Kidney (tissue), 14 donors: ENCODE measurements around the gene C8G. TPM values are rescaled to one million over a fixed set of nuclear protein-coding genes. Genes with fewer than 3 reads are reported as not detected.

Experiments used
- DNase-seq, 5 donors: peaks; one replicate each; pipeline ENCODE4 v3.0.0-alpha.2; 2013 to 2020
- FAIRE-seq: peaks from 2 replicates; lab custom pipeline; 2012; peaks lifted over from hg19 to GRCh38; lab: Jason Lieb, UNC
- H3K27ac ChIP-seq, 2 donors: one replicate each; pipeline ENCODE4 v1.7.0; 2013; ENCODE audit warnings: low read depth in 2 of 2, low read length in 2 of 2, inconsistent platforms in 1 of 2
- H3K27me3 ChIP-seq: one replicate; pipeline ENCODE4 v1.7.1; 2013; ENCODE audit warnings: low read length, inconsistent platforms; ENCODE audit not compliant: control insufficient read depth, insufficient read depth
- H3K36me3 ChIP-seq, 3 donors: one replicate each; pipeline versions ENCODE4 v1.7.0 to v1.7.1; 2013; ENCODE audit warnings: low read length in 3 of 3, control low read depth in 1 of 3, inconsistent platforms in 1 of 3; ENCODE audit not compliant: insufficient read depth in 3 of 3, control insufficient read depth in 2 of 3
- H3K4me1 ChIP-seq, 3 donors: one replicate each; pipeline versions ENCODE4 v1.7.0 to v1.7.1; 2013; ENCODE audit warnings: low read length in 3 of 3, inconsistent platforms in 1 of 3, low read depth in 1 of 3; ENCODE audit not compliant: control insufficient read depth in 2 of 3, insufficient read depth in 2 of 3
- H3K4me3 ChIP-seq, 3 donors: one replicate each; pipeline versions ENCODE4 v1.7.0 to v1.8.1; 2013; ENCODE audit warnings: low read length in 3 of 3, control low read depth in 1 of 3, inconsistent platforms in 1 of 3
- H3K9ac ChIP-seq, 3 donors: one replicate each; pipeline versions ENCODE4 v1.7.0 to v1.7.1; 2013; ENCODE audit warnings: low read length in 3 of 3, control low read depth in 1 of 3, inconsistent platforms in 1 of 3
- H3K9me3 ChIP-seq, 3 donors: one replicate each; pipeline versions ENCODE4 v1.7.0 to v1.7.1; 2013; ENCODE audit warnings: low read length in 3 of 3, control low read depth in 1 of 3, inconsistent platforms in 1 of 3; ENCODE audit not compliant: control insufficient read depth in 2 of 3, insufficient read depth in 1 of 3
- intact Hi-C: fragments of 100-400 bp; cut with DNase I; formaldehyde crosslinking; loops from one replicate; pipeline ENCODE4 v1.11.1; 2022
- polyA plus RNA-seq: library from polyadenylated mRNA; stranded (reverse); fragments of 350-450 nt; fragmentation: Illumina TruSeq; extraction: RNeasy Lipid Tissue Mini Kit (QIAGEN cat#74804); gene quantifications from one replicate; pipeline ENCODE4 v1.2.3, GENCODE V29; 2014; ENCODE audit warnings: low read depth, low replicate concordance; ENCODE audit not compliant: insufficient read depth
- total RNA-seq: library from RNA; stranded (reverse); fragmentation: NEBNext Ultra II Directional; extraction: Animal tissue kit (Norgen Biotek cat#: 25700); gene quantifications from one replicate; pipeline ENCODE4 v1.2.1, GENCODE V29; 2021
- TF ChIP-seq, protein P1 (sequence below): IDR thresholded peaks from 3 replicates; pipeline ENCODE4 v1.5.1; 2012; ENCODE audit warnings: mild to moderate bottlenecking, moderate library complexity, borderline replicate concordance; ENCODE audit not compliant: insufficient read depth; ENCODE audit errors: extremely low read depth
- donor health status: control.
- donor health status: control.
- donor health status: control.
- donor health status: control.
- donor health status: control.
- donor health status: DM: yes; HTN: yes; CAD: no.
- donor health status: Normal renal cell carcinoma (clear cell type).

Gene C8G
- total and polyA plus RNA-seq, 2 donors from 2014 or later: 1.9 to 2.1 TPM

DNA sequence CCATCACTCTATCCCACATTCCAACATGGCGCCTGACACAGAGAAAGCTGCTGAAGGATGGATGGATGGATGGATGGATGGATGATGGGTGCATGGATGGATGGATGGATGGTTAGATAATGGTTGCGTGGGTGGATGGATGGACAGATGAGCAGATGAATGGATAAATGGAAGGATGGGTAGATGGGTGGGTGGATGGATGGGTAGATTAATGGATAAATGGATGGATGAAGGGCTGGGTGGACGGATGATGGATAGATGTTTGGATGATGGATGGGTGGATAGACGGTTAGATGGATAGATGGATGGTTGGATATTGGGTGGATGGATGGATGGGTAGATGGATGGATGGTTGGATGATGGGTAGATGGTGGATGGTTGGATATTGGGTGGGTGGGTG is 11.6 kb downstream of the C8G start:
- DNase-seq: no peak
- Histone ChIP-seq H3K4me3 (no peak overlapping the region), H3K36me3 (no peaks in the 10 kb centered on the region), H3K27me3 (no peaks in the 10 kb centered on the region), H3K9ac (no peak overlapping the region), H3K4me1 (peaks cover 0 to under 1% (median 0%) of the 10 kb centered on the region in 3 donors), H3K9me3 (no peaks in the 10 kb centered on the region), H3K27ac (no peak overlapping the region)
- intact Hi-C loops: loop anchor here (10.0 kb wide), 1 partner anchor 68 kb away; the partner anchor contains the start of gene ABCA2
- FAIRE-seq: no peak
- TF ChIP-seq, protein P1, sequence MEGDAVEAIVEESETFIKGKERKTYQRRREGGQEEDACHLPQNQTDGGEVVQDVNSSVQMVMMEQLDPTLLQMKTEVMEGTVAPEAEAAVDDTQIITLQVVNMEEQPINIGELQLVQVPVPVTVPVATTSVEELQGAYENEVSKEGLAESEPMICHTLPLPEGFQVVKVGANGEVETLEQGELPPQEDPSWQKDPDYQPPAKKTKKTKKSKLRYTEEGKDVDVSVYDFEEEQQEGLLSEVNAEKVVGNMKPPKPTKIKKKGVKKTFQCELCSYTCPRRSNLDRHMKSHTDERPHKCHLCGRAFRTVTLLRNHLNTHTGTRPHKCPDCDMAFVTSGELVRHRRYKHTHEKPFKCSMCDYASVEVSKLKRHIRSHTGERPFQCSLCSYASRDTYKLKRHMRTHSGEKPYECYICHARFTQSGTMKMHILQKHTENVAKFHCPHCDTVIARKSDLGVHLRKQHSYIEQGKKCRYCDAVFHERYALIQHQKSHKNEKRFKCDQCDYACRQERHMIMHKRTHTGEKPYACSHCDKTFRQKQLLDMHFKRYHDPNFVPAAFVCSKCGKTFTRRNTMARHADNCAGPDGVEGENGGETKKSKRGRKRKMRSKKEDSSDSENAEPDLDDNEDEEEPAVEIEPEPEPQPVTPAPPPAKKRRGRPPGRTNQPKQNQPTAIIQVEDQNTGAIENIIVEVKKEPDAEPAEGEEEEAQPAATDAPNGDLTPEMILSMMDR: no peak

DNA sequence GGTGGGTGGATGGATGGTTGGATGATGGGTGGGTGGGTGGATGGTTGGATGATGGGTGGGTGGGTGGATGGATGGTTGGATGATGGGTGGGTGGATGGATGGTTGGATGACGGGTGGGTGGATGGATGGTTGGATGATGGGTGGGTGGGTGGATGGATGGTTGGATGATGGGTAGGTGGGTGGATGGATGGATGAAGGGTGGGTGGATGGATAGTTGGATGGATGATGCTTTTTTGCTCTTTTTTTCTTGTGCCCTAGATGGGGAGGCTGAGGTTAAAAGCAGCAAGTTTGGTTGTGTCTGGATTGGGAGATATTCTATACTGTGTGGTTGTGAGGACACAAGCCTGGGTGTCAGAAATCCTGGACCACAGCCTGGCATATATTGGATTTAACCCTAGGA is 12.4 kb downstream of the C8G start:
- H3K27ac ChIP-seq: no peak overlapping the region
- no peak overlapping the region for H3K4me3 ChIP-seq
- no peaks in the 10 kb centered on the region for H3K27me3 ChIP-seq
- no peaks in the 10 kb centered on the region for H3K9me3 ChIP-seq
- H3K36me3 ChIP-seq: no peaks in the 10 kb centered on the region
- H3K9ac ChIP-seq: no peak overlapping the region
- TF ChIP-seq, protein P1: no peak
- intact Hi-C loops: loop anchor here (10.0 kb wide), 1 partner anchor 67 kb away; the partner anchor contains the start of gene ABCA2
- FAIRE-seq: no peak
- no peak for DNase-seq
- no peaks in the 10 kb centered on the region for H3K4me1 ChIP-seq

DNA sequence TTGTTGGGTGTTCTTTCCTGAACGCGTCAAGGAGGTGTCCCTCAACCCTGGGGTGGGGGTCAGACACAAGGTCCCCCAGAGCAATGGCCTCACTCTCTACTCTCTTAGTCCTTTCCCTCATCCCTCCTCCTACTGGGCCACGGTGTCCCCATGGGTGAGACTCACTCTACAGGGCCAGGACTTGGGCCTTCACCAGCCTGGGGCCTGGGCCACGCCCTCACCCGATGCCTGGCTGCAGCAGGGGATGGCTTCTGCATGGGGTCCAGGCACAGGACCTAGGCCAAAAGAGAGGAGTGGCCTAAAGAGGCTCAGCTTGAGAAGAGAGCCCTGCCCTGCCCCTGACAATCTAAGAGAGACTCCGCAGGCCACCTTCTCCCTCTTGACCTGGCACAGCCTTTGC is 12.9 kb downstream of the C8G start:
- DNase-seq (no peak), FAIRE-seq (no peak)
- TF ChIP-seq, protein P1: no peak
- H3K27ac ChIP-seq: no peak overlapping the region
- no peak overlapping the region for H3K9ac ChIP-seq
- H3K9me3 ChIP-seq: no peaks in the 10 kb centered on the region
- no peaks in the 10 kb centered on the region for H3K27me3 ChIP-seq
- no peak overlapping the region for H3K4me3 ChIP-seq
- intact Hi-C loops: loop anchor here (10.0 kb wide), 1 partner anchor 67 kb away; the partner anchor contains the start of gene ABCA2
- H3K4me1 ChIP-seq: no peaks in the 10 kb centered on the region
- H3K36me3 ChIP-seq: no peaks in the 10 kb centered on the region

DNA sequence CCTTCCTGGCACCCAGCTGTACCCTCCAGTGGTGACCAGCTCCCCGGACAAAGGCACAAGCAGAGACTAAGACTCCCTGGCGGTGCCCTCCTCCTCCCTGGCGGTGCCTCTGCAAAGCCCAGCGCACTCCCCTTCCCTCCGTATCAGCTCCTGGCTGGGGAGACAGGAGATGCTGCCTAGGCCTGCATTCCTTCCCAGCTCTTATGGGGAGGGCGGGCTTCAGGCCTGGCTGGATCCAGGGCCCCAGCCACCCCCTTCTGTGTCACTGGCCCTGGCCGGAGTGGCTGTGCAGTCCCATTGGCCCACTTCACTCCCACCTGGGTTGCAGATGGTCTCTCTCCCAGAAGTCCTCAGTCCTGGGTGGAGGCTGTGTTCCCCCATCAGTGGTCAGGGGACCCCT is 13.4 kb downstream of the C8G start:
- FAIRE-seq (no peak), DNase-seq (no peak)
- Histone ChIP-seq H3K27ac (no peak overlapping the region), H3K27me3 (no peaks in the 10 kb centered on the region), H3K9ac (no peak overlapping the region), H3K4me3 (no peak overlapping the region), H3K36me3 (no peaks in the 10 kb centered on the region), H3K4me1 (no peaks in the 10 kb centered on the region), H3K9me3 (no peaks in the 10 kb centered on the region)
- intact Hi-C loops: loop anchor here (10.0 kb wide), 1 partner anchor 66 kb away; the partner anchor contains the start of gene ABCA2
- TF ChIP-seq, protein P1: no peak
